IPS-NIHi7 (cell line): Measurements from ENCODE around the gene CYB561D2.

Source experiments
- DNase-seq: peaks from one replicate; pipeline ENCODE4 v3.0.0; 2012; ENCODE audit warnings: mixed read lengths; ENCODE audit errors: extremely low spot score

Gene CYB561D2

GRCh38 chr3:50323614-50324199 lies 27.0 kb upstream of the CYB561D2 start:
- DNase-seq: no peak

- DNase-seq: peak; percentile 78
These were observed 26.1 kb upstream of the CYB561D2 start for GRCh38 chr3:50324351-50325112.

- DNase-seq: no peak
These were observed 25.6 kb upstream of the CYB561D2 start for GRCh38 chr3:50325113-50325480.

- no peak for DNase-seq
These were observed 25.0 kb upstream of the CYB561D2 start for GRCh38 chr3:50325497-50326181.

GRCh38 chr3:50326182-50326541 lies 24.5 kb upstream of the CYB561D2 start:
- no peak for DNase-seq

DNA sequence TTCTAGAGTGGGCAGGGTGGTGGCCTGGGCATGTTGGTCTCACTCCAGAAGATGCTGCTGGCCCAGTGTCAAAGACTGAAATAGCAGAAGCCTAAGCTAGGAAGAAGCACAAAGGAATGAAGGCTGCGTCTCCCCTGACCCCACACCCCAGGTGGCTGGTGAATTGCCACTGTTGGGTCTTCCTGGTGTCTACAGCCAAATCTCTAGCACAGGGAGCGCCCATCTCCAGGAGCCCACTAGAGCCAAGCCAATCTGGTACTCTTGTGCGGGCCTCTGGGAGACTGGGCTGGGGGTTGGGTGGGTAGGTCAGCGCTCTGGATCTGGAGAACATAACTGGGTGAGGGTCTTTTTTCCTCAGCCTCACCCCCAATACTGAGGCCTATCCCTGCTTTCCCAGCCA lies 23.5 kb upstream of the CYB561D2 start:
- DNase-seq: no peak

DNA sequence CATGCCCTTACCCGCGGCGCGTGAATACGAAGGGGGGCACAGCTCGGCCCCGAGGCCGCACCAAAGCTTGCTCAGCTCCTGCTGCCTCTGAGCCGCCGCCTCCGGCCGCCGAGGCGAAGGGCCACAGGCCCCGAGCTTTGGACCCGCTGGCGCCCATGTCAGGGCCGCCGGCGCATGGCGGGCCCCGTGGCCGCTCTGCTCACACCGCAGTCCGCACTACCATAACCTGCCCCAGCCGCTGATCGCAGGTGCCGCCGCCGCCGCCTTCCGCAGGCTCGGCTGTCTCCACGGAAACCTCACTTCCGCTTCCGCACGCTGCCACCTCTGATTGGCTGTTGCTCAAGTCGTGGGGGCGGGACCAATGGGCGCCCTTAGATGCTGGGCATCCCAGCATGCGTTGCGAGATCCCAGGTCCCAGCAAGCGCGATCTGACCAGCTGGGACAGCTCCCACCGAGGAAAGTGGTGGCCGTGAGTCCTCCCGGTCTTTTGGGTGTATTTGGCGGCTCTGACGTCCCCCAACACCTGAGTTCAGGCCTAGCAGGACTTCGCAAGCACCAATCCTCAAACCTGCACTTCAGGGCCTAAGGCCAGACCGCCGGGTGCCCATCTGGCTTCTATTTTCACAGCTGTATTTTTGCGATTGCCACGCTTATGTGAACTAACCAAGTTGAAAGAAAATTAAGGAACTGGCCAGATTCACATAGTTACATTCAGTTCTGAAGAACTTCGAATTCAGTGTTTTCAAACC lies 22.5 kb upstream of the CYB561D2 start, which contains the start of gene TUSC2:
TUSC2 (minus strand) TSS at position 281 of the 749 bp plus-strand sequence; CDS start at position 157, 124 bp downstream.
- peak; percentile 94 for DNase-seq

DNA sequence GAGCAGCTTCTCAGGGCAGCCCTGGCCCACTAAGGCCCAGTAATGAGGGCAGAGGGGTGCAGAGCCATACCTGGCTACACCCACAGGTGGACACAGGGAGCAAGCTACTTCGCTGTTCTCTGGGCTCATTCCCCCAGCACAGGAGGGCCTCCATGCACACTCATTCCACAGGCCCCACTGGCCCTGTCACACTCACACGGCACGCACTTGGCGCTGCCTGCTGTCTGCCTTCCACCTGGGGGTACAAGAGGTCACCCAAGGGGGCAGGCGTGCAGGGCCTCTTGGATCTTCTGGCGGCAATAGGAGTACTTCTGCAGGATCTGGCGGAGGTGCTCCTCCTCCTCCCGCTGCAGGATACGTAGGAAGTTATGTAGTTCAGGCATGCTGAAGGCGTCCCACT lies 20.3 kb upstream of the CYB561D2 start:
- no peak for DNase-seq

DNA sequence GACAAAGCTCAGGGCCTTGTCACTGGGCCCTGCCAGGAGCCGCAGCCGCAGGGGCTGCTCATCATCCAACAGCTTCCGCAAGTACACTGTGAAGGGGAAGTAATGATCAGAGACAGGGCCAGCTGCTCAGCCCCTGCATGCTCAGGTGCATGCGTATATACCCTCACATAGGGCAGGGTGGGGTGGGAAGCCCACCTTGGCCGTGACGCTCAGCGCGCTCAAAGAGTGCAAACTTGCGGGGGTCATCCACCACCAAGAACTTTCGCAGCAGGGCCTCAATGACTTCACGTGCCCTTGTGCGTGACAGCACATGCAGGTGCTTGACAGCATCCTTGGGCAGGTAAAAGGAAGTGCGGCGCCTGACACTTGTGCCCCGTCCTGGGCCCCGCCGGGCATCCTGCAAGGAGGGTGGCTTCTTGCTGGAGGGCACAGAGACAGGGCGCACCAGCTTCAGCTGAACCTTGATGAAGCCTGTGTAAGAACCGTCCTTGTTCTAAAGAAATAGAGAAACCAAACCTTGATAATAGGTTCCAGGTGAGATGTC lies 19.2 kb upstream of the CYB561D2 start:
- DNase-seq: no peak

DNA sequence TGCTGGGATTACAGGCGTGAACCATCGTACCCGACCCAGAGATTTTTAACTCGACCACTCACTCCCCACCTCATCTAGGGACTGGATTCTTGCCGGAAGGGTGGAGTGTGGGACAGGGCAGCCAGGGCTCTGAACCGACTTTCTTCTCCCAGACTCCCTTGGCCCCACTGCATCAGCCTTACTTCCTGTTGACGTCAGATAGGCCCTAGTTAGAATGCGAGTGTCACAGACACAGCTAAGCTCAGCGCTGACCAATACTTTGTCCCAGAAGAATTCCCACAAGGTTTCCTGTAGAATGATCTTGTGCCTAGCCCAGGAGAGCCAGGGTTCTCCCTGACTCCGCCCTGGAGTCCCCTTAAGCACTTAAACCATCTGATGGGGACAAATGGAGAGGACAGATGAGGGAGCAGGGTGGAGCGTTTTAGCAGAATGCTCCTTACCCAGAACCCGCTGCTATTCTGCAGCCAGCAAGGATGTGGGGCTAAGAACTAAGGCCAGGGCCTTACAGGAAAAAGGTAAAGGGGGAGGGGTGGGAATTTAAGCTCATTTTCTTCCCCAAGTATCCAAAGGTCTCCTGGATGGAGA lies 16.8 kb upstream of the CYB561D2 start:
- DNase-seq: no peak

- no peak for DNase-seq
These were observed 16.2 kb upstream of the CYB561D2 start for GRCh38 chr3:50334339-50335075.

GRCh38 chr3:50336452-50337174 lies 14.0 kb upstream of the CYB561D2 start:
- peak; percentile 58 for DNase-seq

DNA sequence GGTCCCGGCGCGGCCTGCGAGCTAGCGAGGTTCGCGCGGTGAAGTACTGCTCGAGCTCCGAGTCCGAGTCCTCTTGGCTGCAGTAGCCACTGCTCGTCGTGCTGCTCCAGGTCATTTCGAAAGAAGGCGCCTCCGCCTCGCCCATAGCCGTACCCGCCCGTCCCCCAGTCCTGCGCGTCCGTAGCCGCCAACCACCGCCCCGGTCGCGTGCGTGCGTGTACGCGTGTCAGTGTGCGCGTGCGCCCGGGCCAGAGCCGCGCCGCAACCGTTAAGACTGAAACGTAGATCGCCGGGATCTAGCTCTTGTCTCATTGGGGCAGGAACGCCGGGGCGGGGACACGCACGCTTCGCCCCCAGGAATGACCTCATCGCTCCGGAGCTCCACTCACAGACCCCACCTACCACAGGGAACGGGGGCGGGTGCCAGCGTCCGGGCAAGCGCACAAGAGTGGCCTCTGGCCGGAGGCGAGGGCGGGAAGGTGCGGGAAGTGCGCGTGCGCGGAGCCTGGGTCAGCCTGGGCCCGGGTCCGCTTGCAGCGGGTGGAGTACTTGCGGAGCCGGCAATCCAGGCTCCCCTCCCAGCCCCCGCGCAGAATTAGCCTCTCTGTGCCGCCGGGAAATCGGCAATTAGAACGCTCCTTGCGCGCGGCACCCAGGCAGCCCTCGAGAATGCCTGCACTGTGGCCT lies 13.3 kb upstream of the CYB561D2 start:
- DNase-seq: peak; percentile 99

- DNase-seq: no peak
These were observed 11.7 kb upstream of the CYB561D2 start for GRCh38 chr3:50338965-50339364.

DNA sequence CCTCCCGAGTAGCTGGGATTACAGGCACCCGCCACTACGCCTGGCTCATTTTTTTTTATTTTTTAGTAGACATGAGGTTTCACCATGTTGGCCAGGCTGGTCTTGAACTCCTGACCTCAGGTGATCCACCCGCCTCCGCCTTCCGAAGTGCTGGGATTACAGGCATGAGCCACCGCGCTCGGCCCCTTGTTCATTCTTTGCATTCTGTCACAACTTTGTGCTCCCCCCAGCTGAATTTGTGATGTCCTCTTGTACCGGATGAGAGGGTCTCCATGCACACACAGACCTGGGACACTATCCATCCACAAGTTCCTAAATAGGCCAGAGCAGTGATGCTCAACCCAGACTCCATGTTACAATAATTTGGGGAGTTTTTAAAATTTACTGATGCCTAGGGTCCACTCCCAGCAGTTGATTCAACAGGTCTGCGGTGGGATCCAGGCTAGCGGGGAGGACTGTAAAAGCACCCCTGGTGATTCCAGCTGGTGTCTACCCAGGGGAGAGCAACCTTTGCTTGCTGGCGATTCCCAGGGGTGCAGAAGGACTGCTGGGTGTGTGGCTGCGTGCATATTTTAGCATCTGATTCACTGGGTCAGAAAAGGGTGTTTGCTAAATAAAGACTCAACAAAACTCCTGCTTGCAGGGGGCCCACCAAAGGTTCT lies 11.0 kb upstream of the CYB561D2 start:
- no peak for DNase-seq

- no peak for DNase-seq
These were observed 10.6 kb upstream of the CYB561D2 start for GRCh38 chr3:50340147-50340447.

GRCh38 chr3:50340448-50341329 lies 10.0 kb upstream of the CYB561D2 start, which contains the start of gene RASSF1:
TSS of gene RASSF1 (minus strand) at chr3:50340836. CDS start at chr3:50340805, 31 bp downstream.
- DNase-seq: peak; percentile 38

- no peak for DNase-seq
These were observed 9.1 kb upstream of the CYB561D2 start for GRCh38 chr3:50341537-50341936.
